VCaP (cell line): ENCODE data around the gene PXYLP1.

Experiments
- H3K27ac ChIP-seq: fragments of 450-650 bp; 2 replicates; pipeline ENCODE4 v1.5.1; 2017
- TF ChIP-seq, protein P1 (sequence below): fragments of 450-650 bp; conservative IDR thresholded peaks from 2 replicates; pipeline ENCODE4 v1.5.1; 2017; ENCODE audit warnings: mild to moderate bottlenecking, moderate library complexity

PXYLP1 gene

GRCh38 chr3:141331377-141332318 is 100.0 kb downstream of the PXYLP1 start:
- TF ChIP-seq, protein P1, sequence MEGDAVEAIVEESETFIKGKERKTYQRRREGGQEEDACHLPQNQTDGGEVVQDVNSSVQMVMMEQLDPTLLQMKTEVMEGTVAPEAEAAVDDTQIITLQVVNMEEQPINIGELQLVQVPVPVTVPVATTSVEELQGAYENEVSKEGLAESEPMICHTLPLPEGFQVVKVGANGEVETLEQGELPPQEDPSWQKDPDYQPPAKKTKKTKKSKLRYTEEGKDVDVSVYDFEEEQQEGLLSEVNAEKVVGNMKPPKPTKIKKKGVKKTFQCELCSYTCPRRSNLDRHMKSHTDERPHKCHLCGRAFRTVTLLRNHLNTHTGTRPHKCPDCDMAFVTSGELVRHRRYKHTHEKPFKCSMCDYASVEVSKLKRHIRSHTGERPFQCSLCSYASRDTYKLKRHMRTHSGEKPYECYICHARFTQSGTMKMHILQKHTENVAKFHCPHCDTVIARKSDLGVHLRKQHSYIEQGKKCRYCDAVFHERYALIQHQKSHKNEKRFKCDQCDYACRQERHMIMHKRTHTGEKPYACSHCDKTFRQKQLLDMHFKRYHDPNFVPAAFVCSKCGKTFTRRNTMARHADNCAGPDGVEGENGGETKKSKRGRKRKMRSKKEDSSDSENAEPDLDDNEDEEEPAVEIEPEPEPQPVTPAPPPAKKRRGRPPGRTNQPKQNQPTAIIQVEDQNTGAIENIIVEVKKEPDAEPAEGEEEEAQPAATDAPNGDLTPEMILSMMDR = no peak
- no peak overlapping the region for H3K27ac ChIP-seq

DNA sequence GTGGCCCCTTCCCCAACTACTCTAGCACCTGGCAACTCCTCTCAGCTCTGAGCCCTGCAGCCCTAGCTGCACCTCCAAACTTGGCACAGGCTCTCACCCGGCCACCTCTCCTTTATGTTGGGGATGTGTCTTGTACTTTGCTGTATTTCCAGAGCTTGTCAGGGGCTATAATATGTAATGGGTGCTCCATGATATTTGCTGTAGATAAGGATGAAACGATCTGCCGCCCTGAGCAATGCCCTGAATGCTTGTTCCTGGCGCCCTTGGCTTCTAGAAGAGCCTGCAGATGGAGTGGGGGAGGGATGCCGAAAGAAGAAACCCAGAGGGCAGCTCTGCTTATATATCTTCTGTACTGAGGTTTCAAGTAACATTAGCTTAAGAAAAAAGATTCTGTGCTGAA is 100.8 kb downstream of the PXYLP1 start:
- TF ChIP-seq, protein P1 = no peak
- no peak overlapping the region for H3K27ac ChIP-seq

GRCh38 chr3:141333836-141334626 is 102.4 kb downstream of the PXYLP1 start:
- H3K27ac ChIP-seq = no peak overlapping the region

DNA sequence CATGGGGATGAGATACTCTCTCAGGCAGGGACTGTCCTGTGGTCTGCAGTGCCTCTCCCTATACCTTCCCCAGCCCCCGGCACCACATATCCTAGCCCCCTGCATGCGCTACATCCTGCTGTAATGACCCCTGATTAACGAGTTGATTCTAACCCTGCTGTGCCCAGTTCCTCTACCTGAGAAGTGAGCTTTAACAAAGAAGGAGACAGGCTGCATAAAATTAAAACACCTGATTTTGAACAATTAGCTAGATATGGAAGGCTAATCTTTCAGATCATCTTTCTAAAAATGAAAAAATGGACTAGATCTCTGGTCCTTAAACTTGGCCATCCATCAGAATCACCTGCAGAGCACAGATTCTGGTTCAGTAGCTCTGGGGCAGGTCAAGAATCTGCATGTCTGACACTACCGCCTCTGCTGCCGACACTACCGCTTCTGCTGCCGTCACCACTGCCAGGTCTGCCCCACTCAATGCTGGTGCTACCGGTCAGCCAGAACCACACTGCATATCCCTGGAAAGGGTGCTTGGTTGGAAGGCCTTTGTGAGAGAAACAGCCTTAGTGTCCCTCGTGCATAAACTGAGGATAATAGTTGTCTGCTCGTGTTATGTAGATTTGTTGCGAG is 103.1 kb downstream of the PXYLP1 start:
- TF ChIP-seq, protein P1 = no peak
- no peak overlapping the region for H3K27ac ChIP-seq

More at GRCh38 chr3:141333836-141334626, 102.4 kb downstream of the PXYLP1 start:
- TF ChIP-seq, protein P1 = no peak

- H3K27ac ChIP-seq = no peak overlapping the region
- TF ChIP-seq, protein P1 = no peak
Observed at GRCh38 chr3:141335531-141336061, 104.0 kb downstream of the PXYLP1 start.

DNA sequence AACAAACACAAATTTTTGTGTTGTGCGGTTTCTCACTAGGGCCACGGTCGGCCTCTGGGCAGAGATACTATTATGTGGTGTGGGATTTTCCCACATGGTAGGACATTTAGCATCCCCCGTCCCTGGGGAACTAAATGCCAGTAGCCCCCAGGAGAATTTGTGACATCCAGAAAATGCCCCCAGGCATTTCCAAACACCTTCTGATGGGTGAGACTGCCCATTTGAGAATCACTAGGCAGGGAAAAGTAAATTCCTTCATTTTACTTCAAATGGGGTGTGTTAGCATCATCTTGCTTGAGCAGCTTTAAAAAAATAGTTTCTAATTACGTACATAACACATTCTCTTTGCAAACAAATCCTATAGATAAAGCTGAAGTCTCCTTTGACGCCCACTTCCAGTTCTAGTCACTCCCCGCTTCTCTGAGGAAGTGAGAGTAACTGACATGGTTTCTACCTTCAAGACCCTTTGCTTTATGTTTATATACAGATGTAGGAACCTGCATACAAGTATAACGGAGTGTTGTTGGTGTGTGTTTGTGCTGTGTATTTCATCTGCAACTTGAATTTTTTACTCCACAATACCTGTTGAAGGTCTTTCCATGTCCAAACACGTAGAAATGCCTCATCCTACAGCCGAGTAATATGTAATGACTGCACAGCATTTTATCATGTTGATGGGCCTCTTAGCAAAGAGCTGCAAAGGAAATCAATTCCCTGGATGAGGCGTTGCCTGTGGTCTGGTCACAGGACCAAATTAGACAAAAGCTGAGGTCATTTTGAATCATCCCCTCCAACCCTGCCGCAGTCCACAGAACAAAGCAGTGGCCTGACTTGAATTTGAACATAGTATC is 105.3 kb downstream of the PXYLP1 start:
- TF ChIP-seq, protein P1 = no peak
- no peak overlapping the region for H3K27ac ChIP-seq
